ENCODE data around the gene WBP4.
"Not testable (repeated sequence)": the region's sequence is repeated elsewhere in the genome, so short reads cannot be mapped to it uniquely, and the experiment has no call there.

WBP4 gene

DNA sequence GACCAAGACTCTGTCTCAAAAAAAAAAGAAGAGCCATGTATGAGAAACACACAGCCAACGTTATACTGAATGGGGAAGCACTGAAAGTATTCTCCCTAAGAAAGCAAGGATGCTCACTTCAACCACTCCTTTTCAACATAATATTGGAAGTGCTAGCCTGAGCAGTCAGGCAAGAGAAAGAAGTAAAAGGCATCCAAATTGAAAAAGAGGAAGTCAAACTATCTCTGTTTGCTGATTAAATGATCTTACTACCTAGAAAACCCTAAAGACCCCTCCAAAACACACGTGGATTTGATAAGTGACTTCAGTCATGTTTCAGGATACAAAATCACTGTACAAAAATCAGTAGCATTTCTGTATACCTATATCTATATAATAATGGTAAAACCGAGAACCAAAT lies 16.2 kb downstream of the WBP4 start:
- DNase-seq (ENCODE audit: low read depth) = no peak
- TF ChIP-seq, protein P1, sequence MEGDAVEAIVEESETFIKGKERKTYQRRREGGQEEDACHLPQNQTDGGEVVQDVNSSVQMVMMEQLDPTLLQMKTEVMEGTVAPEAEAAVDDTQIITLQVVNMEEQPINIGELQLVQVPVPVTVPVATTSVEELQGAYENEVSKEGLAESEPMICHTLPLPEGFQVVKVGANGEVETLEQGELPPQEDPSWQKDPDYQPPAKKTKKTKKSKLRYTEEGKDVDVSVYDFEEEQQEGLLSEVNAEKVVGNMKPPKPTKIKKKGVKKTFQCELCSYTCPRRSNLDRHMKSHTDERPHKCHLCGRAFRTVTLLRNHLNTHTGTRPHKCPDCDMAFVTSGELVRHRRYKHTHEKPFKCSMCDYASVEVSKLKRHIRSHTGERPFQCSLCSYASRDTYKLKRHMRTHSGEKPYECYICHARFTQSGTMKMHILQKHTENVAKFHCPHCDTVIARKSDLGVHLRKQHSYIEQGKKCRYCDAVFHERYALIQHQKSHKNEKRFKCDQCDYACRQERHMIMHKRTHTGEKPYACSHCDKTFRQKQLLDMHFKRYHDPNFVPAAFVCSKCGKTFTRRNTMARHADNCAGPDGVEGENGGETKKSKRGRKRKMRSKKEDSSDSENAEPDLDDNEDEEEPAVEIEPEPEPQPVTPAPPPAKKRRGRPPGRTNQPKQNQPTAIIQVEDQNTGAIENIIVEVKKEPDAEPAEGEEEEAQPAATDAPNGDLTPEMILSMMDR (IDR thresholded peaks at IDR 0.05; ENCODE audit: insufficient read depth, low read depth, low read length, missing control alignments) = no peak
- no peak overlapping the region for H3K4me3 ChIP-seq (ENCODE audit: low read depth, low read length)

DNA sequence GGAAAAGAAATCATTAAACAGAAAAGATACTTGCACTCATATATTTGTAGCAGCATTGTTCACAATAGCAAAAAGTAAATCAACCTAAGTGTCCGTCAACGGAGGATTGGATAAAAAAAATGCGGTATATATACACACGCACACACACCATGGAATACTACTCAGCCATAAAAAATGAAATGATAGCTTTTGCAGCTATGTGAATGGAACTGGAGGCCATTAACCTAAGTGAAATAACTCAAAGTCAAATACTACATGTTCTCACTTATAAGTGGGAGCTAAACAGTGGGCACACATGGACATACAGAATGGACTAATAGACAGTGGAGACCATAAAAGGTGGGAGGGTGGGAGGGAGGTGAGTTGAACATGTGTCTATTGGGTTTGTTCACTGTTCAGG lies 18.4 kb downstream of the WBP4 start:
- no peak overlapping the region for H3K4me3 ChIP-seq (ENCODE audit: low read depth, low read length)
- TF ChIP-seq, protein P1 (IDR thresholded peaks at IDR 0.05; ENCODE audit: insufficient read depth, low read depth, low read length, missing control alignments) = no peak
- DNase-seq (ENCODE audit: low read depth) = no peak

DNA sequence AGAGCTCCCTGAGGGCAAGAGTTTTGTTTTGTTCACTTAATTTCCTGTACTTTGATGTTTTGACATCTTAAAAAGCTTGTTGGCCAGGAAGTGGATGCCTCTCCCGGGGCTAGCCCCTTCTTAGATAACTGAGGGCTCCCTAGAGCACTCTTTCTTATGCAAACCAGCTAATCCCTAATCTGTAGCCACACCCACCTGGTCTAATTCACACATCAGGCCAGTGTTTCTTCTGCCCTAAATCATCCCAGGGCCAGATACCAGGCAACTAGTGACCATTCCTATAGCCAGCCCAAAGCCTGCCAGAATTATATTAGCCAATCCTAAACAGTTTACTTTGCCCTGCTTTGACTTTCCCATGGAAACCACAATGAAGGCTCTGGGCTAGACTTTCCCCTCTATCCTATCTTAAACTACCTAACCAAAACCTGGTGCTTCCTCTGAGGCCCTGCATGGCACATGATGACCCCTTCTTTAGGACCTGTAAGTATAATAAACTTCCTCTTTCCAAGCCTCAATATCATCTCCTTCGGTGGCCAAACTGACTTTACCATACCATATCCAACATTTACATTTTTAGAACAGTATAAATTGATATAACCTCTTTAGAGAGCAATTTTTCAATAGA lies 24.8 kb downstream of the WBP4 start:
- DNase-seq (ENCODE audit: low read depth) = no peak
- no peak overlapping the region for H3K4me3 ChIP-seq (ENCODE audit: low read depth, low read length)
- TF ChIP-seq, protein P1 (IDR thresholded peaks at IDR 0.05; ENCODE audit: insufficient read depth, low read depth, low read length, missing control alignments) = no peak

DNA sequence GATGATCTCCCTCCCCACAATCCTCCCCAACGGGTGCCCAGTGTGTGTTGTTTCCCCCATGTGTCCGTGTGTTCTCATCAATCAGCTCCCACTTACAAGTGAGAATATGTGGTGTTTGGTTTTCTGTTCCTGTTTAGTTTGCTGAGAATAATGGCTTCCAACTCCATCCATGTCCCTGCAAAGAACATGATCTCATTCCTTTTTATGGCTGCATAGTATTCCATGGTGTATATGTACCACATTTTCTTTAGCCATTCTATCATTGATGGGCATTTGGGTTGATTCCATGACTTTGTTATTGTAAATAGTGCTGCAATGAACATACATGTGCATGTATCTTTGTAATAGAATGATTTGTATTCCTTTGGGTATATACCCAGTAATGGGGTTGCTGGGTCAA lies 34.4 kb downstream of the WBP4 start:
- not testable (repeated sequence) for H3K4me3 ChIP-seq (ENCODE audit: low read depth, low read length); DNase-seq (ENCODE audit: low read depth)

DNA sequence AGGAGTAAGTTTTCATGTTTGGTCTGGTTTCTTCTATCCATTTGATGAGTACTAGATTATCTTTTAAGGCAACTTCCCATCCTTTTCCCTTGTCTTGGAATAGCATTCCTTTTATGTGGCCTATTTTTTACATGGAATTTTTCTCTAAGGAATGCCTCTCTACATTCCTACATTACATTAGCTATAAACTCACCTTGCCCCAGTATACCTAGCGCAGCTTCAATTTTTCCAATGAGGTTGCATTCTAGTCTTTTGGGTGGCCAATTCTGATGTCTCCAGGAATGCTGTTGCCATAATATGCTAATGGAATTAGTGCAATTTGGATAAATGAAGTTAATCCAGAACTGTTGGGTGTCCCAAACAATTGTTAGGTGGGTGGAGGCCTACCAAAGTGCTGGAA lies 37.5 kb downstream of the WBP4 start:
- DNase-seq (ENCODE audit: low read depth) = no peak
- TF ChIP-seq, protein P1 (IDR thresholded peaks at IDR 0.05; ENCODE audit: insufficient read depth, low read depth, low read length, missing control alignments) = no peak
- H3K4me3 ChIP-seq (ENCODE audit: low read depth, low read length) = no peak overlapping the region

DNA sequence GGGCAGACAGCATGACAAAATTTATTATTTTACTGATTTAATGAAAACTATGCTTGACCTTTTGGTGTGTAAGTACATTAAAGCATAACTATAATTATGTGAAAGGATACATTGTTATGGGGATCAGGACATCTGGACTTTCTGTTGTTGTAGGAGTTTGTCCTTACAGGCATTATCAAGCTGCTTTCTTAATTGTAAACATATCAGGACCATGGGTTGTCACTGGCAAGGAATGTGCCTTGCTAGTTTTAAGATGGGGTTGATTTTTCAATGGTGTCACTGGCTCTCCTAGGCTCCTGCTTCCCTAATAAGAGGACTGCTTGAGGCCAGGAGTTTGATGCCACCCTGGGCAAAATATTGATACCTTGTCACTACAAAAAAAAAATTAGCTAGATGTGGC lies 38.7 kb downstream of the WBP4 start:
- TF ChIP-seq, protein P1 (IDR thresholded peaks at IDR 0.05; ENCODE audit: insufficient read depth, low read depth, low read length, missing control alignments) = no peak

DNA sequence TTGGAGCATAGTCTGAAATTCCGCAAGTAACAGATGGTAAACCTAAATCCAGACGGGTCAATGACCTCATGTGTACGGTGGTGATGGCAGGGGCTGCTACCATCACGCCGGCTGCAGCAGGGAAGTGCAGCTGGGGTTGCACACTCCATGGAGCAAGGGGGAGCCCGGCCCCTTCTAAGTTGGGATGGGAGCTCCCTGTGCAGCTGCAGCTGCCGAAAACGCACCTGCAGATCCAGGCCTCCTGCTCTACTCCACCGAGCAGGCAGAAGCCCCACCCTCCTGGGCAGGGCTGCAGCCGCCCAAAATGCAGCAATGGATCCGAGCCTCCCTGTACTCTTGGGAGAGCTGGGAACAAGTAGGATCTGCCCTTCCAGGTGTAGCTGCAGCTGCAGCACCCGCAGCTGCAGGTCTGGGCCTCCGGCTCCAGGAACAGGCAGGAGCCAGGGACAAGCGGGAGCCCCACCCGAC lies 45.8 kb downstream of the WBP4 start:
- DNase-seq (ENCODE audit: low read depth) = no peak
- no peak overlapping the region for H3K4me3 ChIP-seq (ENCODE audit: low read depth, low read length)
- TF ChIP-seq, protein P1 (IDR thresholded peaks at IDR 0.05; ENCODE audit: insufficient read depth, low read depth, low read length, missing control alignments) = no peak

More for the DNA sequence above, 38.7 kb downstream of the WBP4 start:
- H3K4me3 ChIP-seq (ENCODE audit: low read depth, low read length) = no peak overlapping the region
- DNase-seq (ENCODE audit: low read depth) = no peak
